HepG2 (cell line): Measurements from ENCODE around the gene VTI1B. TPM values are rescaled to one million over a fixed set of nuclear protein-coding genes. Genes with fewer than 3 reads are reported as not detected.
A peak's percentile ranks its signal among the peaks of the same experiment; 100 is the strongest.

ENCODE experiments used
- AGO2 ChIP-seq: fragments of 200-400 bp; formaldehyde crosslinking; optimal IDR thresholded peaks from 2 replicates; pipeline ENCODE3; 2017; ENCODE audit warnings: mild to moderate bottlenecking, low read depth, low read length, moderate library complexity
- ATF7 ChIP-seq, 2 experiments: fragments of 450-650 bp in 1 of 2; sonication (generic) in 1 of 2; formaldehyde crosslinking in 1 of 2; IDR thresholded peaks; 2 replicates each; pipeline versions ENCODE4 v1.4.0 to v1.6.1; 2016 to 2020; ENCODE audit warnings: antibody characterized with exemption in 1 of 2, mild to moderate bottlenecking in 1 of 2, missing genetic modification reagents in 1 of 2
- CAMTA2 ChIP-seq: sonication (generic); formaldehyde crosslinking; IDR thresholded peaks from 2 replicates; pipeline ENCODE4 v1.4.0; 2020; ENCODE audit warnings: mild to moderate bottlenecking, missing genetic modification reagents, borderline replicate concordance
- CEBPZ ChIP-seq: IDR thresholded peaks from 2 replicates; pipeline ENCODE4 v1.6.1; 2012; ENCODE audit warnings: low read length, improper control_type of control experiment
- CERS6 ChIP-seq: sonication (generic); formaldehyde crosslinking; IDR thresholded peaks from 2 replicates; pipeline ENCODE4 v1.5.0; 2020; ENCODE audit warnings: missing genetic modification reagents
- JUN ChIP-seq: sonication (generic); formaldehyde crosslinking; IDR thresholded peaks from 2 replicates; pipeline ENCODE4 v1.4.0; 2020; ENCODE audit warnings: mild to moderate bottlenecking, missing genetic modification reagents
- JUNB ChIP-seq: sonication (generic); formaldehyde crosslinking; IDR thresholded peaks from 2 replicates; pipeline ENCODE4 v1.8.0; 2022; ENCODE audit warnings: missing genetic modification reagents, mild to moderate bottlenecking, borderline replicate concordance
- KAT7 ChIP-seq: IDR thresholded peaks from 2 replicates; pipeline ENCODE4 v1.6.1; 2018; ENCODE audit warnings: borderline replicate concordance, missing compliant biosample characterization
- KMT2B ChIP-seq: IDR thresholded peaks from 2 replicates; pipeline ENCODE4 v1.6.1; 2016; ENCODE audit warnings: missing genetic modification reagents, missing compliant biosample characterization
- MATR3 ChIP-seq: sonication (generic); formaldehyde crosslinking; IDR thresholded peaks from 2 replicates; pipeline ENCODE4 v1.4.0; 2020; ENCODE audit warnings: missing genetic modification reagents
- NBN ChIP-seq: fragments of 450-650 bp; conservative IDR thresholded peaks from 2 replicates; pipeline ENCODE4 v1.6.1; 2017
- SRY ChIP-seq: sonication (generic); formaldehyde crosslinking; IDR thresholded peaks from 2 replicates; pipeline ENCODE4 v1.8.0; 2022; ENCODE audit warnings: mild to moderate bottlenecking, missing genetic modification reagents
- YEATS2 ChIP-seq: sonication (generic); formaldehyde crosslinking; IDR thresholded peaks from 2 replicates; pipeline ENCODE4 v1.4.0; 2020; ENCODE audit warnings: missing genetic modification reagents, borderline replicate concordance
- ZNF253 ChIP-seq: sonication (generic); formaldehyde crosslinking; IDR thresholded peaks from 2 replicates; pipeline ENCODE4 v1.8.0; 2022; ENCODE audit warnings: mild to moderate bottlenecking, missing genetic modification reagents, borderline replicate concordance
- ZNF331 ChIP-seq: sonication (generic); formaldehyde crosslinking; IDR thresholded peaks from 2 replicates; pipeline ENCODE4 v1.4.0; 2020; ENCODE audit warnings: missing genetic modification reagents
- ZNF430 ChIP-seq: sonication (generic); formaldehyde crosslinking; IDR thresholded peaks from 2 replicates; pipeline ENCODE4 v1.9.0; 2021; ENCODE audit warnings: mild to moderate bottlenecking, missing genetic modification reagents
- ZNF607 ChIP-seq: sonication (generic); formaldehyde crosslinking; IDR thresholded peaks from 2 replicates; pipeline ENCODE4 v1.5.1; 2020; ENCODE audit warnings: missing genetic modification reagents, mild to moderate bottlenecking, borderline replicate concordance
- polyA plus RNA-seq, 8 experiments: library from polyadenylated mRNA; depleted of rRNA in 3 of 8; stranded (reverse) in 7 of 8; unstranded in 1 of 8; fragments of >200 nt; fragmentation: Illumina TruSeq in 4 of 8; extraction: Trizol in 4 of 8; gene quantifications; 2 replicates each; pipeline versions ENCODE4 v1.2.1 to v1.2.3, GENCODE V29; 2011 to 2016; ENCODE audit warnings: low read depth in 4 of 8, missing spikeins in 1 of 8, mixed read lengths in 1 of 8; ENCODE audit not compliant: insufficient read depth in 1 of 8
- total RNA-seq, 5 experiments: library from RNA; depleted of rRNA; stranded (reverse); fragments of >200 nt; fragmentation: Illumina TruSeq; extraction: Trizol; gene quantifications; 2 replicates each; pipeline ENCODE4 v1.2.3, GENCODE V29; 2016; ENCODE audit warnings: low read depth in 1 of 5
- TF ChIP-seq, protein P1 (sequence below): IDR thresholded peaks from 2 replicates; pipeline ENCODE4 v1.6.1; 2016
- TF ChIP-seq, protein P2 (sequence below): sonication (generic); formaldehyde crosslinking; IDR thresholded peaks from 2 replicates; pipeline ENCODE4 v1.4.0; 2020; ENCODE audit warnings: missing genetic modification reagents, mild to moderate bottlenecking, borderline replicate concordance
- TF ChIP-seq, protein P3 (sequence below): sonication (generic); formaldehyde crosslinking; IDR thresholded peaks from 2 replicates; pipeline ENCODE4 v1.8.0; 2023; ENCODE audit warnings: mild to moderate bottlenecking, missing genetic modification reagents

The VTI1B gene
- total and polyA plus RNA-seq, 2 of the 13 experiments (the other 11 are each of a cell fraction or from before 2014, with no cell fraction given): 39.0 to 103 TPM

DNA sequence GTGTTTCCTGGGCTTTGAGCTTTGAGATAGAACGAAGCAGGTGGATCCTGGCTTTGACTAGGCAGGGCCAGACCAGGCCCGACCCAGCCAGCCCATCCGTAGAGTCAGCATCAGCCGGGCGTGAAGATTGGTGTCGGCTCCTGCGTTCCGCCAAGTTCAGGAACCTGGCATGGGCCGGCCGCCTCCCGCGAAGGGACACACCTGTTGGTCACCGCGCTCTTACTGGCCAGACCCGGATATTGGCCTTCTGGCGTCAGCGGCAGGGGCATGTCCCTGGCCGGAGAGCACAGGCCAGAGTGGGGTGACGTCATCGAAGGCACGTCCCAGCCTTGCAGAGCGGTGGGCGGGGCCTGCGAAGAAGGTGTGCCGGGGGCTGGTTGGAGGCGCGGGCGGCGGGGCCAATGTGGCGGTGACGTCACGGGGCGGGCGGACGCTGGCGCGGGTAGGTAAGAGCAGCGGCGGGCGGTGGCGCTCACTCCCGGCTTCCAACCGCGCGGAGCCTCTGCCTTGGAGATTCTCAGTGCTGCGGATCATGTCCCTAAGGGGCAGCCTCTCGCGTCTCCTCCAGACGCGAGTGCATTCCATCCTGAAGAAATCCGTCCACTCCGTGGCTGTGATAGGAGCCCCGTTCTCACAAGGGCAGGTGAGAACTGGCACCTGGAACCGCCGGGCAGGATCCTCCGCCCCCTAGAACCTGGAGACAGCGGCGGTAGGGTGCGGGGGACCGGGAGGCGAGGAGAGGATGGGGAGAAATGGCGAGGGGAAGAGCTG lies 54.8 kb downstream of the VTI1B start, which contains the start of gene ARG2 (continued):
- TF ChIP-seq, protein P1, sequence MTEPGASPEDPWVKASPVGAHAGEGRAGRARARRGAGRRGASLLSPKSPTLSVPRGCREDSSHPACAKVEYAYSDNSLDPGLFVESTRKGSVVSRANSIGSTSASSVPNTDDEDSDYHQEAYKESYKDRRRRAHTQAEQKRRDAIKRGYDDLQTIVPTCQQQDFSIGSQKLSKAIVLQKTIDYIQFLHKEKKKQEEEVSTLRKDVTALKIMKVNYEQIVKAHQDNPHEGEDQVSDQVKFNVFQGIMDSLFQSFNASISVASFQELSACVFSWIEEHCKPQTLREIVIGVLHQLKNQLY (CRISPR knock-in tag): no peak
- TF ChIP-seq SRY (CRISPR knock-in tag) (peak; percentile 54; the same call in 1 of the 2 replicates), JUNB (CRISPR knock-in tag) (no peak), KAT7 (no peak; the same call in 1 of the 2 replicates), KMT2B (peak; percentile 44), ATF7 (IDR thresholded peaks at IDR 0.05) (peak; percentile 100), ATF7 (CRISPR knock-in tag; IDR thresholded peaks at IDR 0.05) (peak; percentile 100), YEATS2 (CRISPR knock-in tag) (peak; percentile 66; the same call in 1 of the 2 replicates), MATR3 (no peak), ZNF430 (CRISPR knock-in tag) (peak; percentile 82), CERS6 (CRISPR knock-in tag) (no peak), NBN (no peak), AGO2 (peak; percentile 24), CEBPZ (no peak), CAMTA2 (CRISPR knock-in tag) (0 out of 2 replicates have a peak, but pooled peaks have one; percentile 43), ZNF331 (peak; percentile 20; the same call in 1 of the 2 replicates), JUN (peak; percentile 92), ZNF253 (CRISPR knock-in tag) (no peak), ZNF607 (CRISPR knock-in tag) (peak; percentile 77; the same call in 1 of the 2 replicates)
- TF ChIP-seq, protein P2, sequence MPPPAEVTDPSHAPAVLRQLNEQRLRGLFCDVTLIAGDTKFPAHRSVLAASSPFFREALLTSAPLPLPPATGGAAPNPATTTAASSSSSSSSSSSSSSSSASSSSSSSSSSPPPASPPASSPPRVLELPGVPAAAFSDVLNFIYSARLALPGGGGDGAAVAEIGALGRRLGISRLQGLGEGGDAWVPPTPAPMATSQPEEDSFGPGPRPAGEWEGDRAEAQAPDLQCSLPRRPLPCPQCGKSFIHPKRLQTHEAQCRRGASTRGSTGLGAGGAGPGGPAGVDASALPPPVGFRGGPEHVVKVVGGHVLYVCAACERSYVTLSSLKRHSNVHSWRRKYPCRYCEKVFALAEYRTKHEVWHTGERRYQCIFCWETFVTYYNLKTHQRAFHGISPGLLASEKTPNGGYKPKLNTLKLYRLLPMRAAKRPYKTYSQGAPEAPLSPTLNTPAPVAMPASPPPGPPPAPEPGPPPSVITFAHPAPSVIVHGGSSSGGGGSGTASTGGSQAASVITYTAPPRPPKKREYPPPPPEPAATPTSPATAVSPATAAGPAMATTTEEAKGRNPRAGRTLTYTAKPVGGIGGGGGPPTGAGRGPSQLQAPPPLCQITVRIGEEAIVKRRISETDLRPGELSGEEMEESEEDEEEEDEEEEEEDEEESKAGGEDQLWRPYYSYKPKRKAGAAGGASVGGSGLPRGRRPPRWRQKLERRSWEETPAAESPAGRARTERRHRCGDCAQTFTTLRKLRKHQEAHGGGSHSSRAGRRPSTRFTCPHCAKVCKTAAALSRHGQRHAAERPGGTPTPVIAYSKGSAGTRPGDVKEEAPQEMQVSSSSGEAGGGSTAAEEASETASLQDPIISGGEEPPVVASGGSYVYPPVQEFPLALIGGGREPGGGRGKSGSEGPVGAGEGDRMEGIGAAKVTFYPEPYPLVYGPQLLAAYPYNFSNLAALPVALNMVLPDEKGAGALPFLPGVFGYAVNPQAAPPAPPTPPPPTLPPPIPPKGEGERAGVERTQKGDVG: no peak
- TF ChIP-seq, protein P3, sequence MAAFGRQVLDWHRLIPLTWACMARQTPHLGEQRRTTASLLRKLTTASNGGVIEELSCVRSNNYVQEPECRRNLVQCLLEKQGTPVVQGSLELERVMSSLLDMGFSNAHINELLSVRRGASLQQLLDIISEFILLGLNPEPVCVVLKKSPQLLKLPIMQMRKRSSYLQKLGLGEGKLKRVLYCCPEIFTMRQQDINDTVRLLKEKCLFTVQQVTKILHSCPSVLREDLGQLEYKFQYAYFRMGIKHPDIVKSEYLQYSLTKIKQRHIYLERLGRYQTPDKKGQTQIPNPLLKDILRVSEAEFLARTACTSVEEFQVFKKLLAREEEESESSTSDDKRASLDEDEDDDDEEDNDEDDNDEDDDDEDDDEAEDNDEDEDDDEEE: peak; percentile 54; the same call in 1 of the 2 replicates
